Upper lobe of right lung (tissue), 1 donor: ENCODE data around the gene LYL1. TPM values are rescaled to one million over a fixed set of nuclear protein-coding genes. Genes with fewer than 3 reads are reported as not detected.

ENCODE experiments used
- ATAC-seq: fragments of 200-7000 bp; cut with Tn5 transposase; one replicate; pipeline ENCODE4 v1.9.1; 2020; ENCODE audit warnings: mild to moderate bottlenecking, moderate library complexity
- DNase-seq: peaks from one replicate; pipeline ENCODE4 v3.0.0-alpha.2; 2020
- H3K27ac ChIP-seq: fragments of 200-600 bp; one replicate; pipeline ENCODE4 v1.8.0; 2022
- H3K27me3 ChIP-seq: fragments of 200-600 bp; one replicate; pipeline ENCODE4 v1.8.0; 2022; ENCODE audit warnings: mild to moderate bottlenecking
- H3K36me3 ChIP-seq: fragments of 200-600 bp; one replicate; pipeline ENCODE4 v1.8.0; 2022
- H3K4me1 ChIP-seq: fragments of 200-600 bp; one replicate; pipeline ENCODE4 v1.8.0; 2022
- H3K4me3 ChIP-seq: fragments of 200-600 bp; one replicate; pipeline ENCODE4 v1.8.0; 2022; ENCODE audit warnings: mild to moderate bottlenecking
- H3K9me3 ChIP-seq: fragments of 200-600 bp; one replicate; pipeline ENCODE4 v1.8.0; 2022
- intact Hi-C: fragments of 100-400 bp; cut with DNase I; formaldehyde crosslinking; loops from one replicate; pipeline ENCODE4 v1.11.0; 2022
- total RNA-seq: library from RNA; stranded (reverse); fragmentation: NEBNext Ultra II Directional; extraction: Animal tissue kit (Norgen Biotek cat#: 25700); gene quantifications from one replicate; pipeline ENCODE4 v1.2.1, GENCODE V29; 2021
- TF ChIP-seq, protein P1 (sequence below): fragments of 200-600 bp; IDR thresholded peaks from one replicate; pipeline ENCODE4 v1.8.0; 2022; ENCODE audit warnings: antibody characterized with exemption
- donor health status: DM: no; HTN: yes; CAD: no; lungs with severe emphysema.

LYL1 gene
- total RNA-seq, 1 donor from 2014 or later: 21.8 TPM

GRCh38 chr19:13094106-13094504, 8.6 kb downstream of the LYL1 start:
- ATAC-seq (no peak), DNase-seq (no peak)
- no peaks in the 10 kb centered on the region for H3K9me3 ChIP-seq
- H3K36me3 ChIP-seq: peaks cover 14% of the 10 kb centered on the region
- H3K27ac ChIP-seq: peak overlapping the region; percentile 72
- TF ChIP-seq, protein P1, sequence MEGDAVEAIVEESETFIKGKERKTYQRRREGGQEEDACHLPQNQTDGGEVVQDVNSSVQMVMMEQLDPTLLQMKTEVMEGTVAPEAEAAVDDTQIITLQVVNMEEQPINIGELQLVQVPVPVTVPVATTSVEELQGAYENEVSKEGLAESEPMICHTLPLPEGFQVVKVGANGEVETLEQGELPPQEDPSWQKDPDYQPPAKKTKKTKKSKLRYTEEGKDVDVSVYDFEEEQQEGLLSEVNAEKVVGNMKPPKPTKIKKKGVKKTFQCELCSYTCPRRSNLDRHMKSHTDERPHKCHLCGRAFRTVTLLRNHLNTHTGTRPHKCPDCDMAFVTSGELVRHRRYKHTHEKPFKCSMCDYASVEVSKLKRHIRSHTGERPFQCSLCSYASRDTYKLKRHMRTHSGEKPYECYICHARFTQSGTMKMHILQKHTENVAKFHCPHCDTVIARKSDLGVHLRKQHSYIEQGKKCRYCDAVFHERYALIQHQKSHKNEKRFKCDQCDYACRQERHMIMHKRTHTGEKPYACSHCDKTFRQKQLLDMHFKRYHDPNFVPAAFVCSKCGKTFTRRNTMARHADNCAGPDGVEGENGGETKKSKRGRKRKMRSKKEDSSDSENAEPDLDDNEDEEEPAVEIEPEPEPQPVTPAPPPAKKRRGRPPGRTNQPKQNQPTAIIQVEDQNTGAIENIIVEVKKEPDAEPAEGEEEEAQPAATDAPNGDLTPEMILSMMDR: no peak
- no peaks in the 10 kb centered on the region for H3K27me3 ChIP-seq
- intact Hi-C loops: loop anchor here (10.0 kb wide), 2 partner anchors 69 to 119 kb away; no protein-coding TSS in a partner anchor
- no peak overlapping the region for H3K4me3 ChIP-seq
- H3K4me1 ChIP-seq: peaks cover 49% of the 10 kb centered on the region

DNA sequence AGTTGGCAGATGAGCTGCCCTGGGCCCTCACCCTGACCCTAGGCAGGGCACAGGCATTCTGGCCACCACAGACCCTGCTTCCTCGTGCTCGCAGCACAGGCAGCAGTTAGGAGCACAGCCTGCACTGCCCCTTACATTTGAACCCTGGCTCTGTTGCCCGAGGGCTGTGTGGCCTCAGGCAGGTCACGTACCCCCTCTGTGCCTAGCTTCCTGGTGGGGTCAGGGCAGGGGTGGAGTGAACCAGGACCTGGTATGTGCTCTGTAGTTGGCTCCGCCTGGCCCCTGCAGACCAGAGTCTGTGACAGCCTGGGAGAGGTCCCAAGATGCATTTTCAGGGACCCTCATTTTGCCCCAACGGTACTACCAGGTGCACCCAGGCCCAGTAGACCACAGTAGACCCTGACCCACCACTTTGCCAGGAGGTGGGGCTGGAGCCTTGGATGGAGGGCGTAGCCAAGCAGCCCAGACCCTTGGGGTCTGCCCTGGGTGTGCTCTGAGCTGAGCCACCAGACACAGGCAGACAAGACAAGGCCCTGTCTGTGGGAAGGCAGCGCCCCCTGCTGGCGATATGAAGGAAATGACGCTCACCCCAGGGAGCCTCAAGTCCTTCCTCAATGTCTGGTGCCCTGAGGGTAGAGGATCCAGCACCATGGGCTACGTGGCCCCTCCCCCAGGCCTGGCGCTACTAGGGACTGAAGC, 9.1 kb downstream of the LYL1 start:
- Histone ChIP-seq H3K27ac (peak overlapping the region; percentile 72), H3K4me1 (peaks cover 44% of the 10 kb centered on the region), H3K36me3 (peaks cover 14% of the 10 kb centered on the region), H3K27me3 (no peaks in the 10 kb centered on the region), H3K9me3 (no peaks in the 10 kb centered on the region), H3K4me3 (no peak overlapping the region)
- intact Hi-C loops: loop anchor here (10.0 kb wide), 2 partner anchors 69 to 119 kb away; no protein-coding TSS in a partner anchor
- TF ChIP-seq, protein P1: peak; percentile 92
- DNase-seq (peak; percentile 88), ATAC-seq (peak; percentile 80)

DNA sequence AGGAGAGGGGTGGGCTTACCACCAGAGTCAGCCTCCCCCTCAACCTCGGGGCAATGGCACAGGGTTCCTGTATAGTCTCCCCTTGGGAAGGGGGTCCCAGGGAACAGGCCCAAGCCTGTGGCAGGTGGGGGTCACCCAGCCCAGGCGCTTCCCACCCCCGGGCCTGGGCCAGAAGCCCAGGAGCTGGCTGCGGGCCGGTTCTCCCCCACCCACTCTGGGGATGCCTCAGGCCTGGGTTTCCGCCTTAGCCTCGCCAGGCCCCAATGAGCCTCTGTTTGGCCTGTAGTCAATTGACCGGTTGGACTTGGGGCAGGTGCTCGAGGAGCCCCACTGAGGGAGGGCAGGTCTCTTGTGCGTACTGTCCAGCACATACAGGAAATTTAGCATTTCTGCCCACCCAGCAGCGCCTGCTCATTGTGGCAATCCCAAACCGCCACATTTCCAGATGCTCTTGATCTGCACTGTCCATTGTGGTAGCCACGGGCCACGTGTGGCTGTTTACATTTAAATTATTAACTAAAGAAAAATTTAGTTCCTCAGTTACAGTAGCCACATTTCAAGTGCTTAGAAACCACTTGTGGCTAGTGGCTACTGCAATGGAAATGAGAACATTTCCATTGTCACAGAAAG, 9.9 kb downstream of the LYL1 start:
- ATAC-seq: no peak
- H3K4me1 ChIP-seq: peaks cover 39% of the 10 kb centered on the region

DNA sequence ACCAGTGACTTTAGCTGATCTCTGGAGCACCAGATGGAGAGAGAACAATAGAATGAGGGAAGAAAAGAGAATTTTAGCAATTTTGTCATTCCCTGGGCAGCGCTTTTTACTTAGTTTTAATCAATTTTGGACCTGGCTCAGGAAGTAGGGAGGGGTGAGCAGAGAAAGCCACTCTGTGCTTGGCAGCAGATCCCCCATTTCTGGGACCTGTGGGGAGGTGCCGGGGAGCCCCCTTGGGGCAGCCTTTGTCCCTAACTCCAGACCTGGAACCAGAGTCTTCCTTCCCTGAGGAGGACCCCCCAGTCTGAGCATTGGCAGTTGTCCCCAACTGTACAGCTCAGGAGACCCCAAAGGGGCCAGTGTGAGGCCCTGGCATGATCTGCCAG, 10.5 kb downstream of the LYL1 start:
- Histone ChIP-seq H3K36me3 (peaks cover 26% of the 10 kb centered on the region), H3K9me3 (no peaks in the 10 kb centered on the region), H3K27ac (peak overlapping the region; percentile 72), H3K27me3 (no peaks in the 10 kb centered on the region), H3K4me3 (no peak overlapping the region), H3K4me1 (peaks cover 39% of the 10 kb centered on the region)
- DNase-seq (no peak), ATAC-seq (no peak)
- TF ChIP-seq, protein P1: no peak
- intact Hi-C loops: loop anchor here (10.0 kb wide), 2 partner anchors 67 to 117 kb away; no protein-coding TSS in a partner anchor

More for the DNA sequence above, 9.9 kb downstream of the LYL1 start:
- TF ChIP-seq, protein P1: no peak
- DNase-seq: no peak
- Histone ChIP-seq H3K27ac (peak overlapping the region; percentile 72), H3K4me3 (no peak overlapping the region), H3K27me3 (no peaks in the 10 kb centered on the region), H3K36me3 (peaks cover 21% of the 10 kb centered on the region), H3K9me3 (no peaks in the 10 kb centered on the region)
- intact Hi-C loops: loop anchor here (10.0 kb wide), 2 partner anchors 68 to 118 kb away; no protein-coding TSS in a partner anchor

DNA sequence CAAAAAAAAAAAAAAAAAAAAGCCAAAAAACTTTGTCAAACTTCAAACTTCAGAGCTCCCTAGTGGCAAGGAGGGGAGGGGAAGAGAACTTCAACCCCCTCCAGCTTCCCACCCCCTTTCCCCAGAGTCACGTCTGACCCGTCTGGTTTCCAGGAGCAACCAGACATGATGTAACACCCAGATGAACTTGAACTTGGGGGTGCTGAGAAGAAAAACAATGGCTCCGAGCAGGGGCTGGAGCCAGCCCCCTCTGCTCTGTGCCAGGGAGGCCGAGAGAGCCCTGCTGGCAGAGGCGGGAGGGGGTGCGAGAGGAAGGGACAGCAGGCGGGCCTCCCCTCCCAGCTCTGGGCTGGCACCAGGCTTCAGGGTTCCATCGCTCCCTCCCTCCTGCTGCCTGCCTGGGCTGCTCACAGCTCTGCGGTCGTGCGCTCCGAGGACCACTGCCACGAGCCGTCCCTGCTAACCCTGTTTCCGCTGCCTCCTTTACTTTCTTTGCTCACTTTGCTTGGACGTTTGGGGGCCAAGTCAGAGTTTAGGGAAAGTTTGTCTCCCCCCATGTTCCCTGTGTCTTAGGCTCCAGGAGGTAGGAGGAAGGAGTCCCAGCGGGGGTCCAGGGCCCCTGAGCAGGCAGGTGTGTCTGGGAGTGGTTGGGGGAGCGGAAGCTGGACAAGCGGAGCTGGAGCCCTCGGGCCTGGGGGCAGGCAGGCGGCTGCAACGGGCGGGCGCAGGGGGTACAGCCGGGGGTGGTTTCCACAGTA, 11.1 kb downstream of the LYL1 start:
- no peaks in the 10 kb centered on the region for H3K9me3 ChIP-seq
- no peak overlapping the region for H3K4me3 ChIP-seq
- peak; percentile 2 for ATAC-seq
- intact Hi-C loops: loop anchor here (10.0 kb wide), 2 partner anchors 67 to 117 kb away; no protein-coding TSS in a partner anchor
- peaks cover 30% of the 10 kb centered on the region for H3K36me3 ChIP-seq
- H3K4me1 ChIP-seq: peaks cover 39% of the 10 kb centered on the region
- TF ChIP-seq, protein P1: no peak
- peak overlapping the region; percentile 72 for H3K27ac ChIP-seq
- H3K27me3 ChIP-seq: no peaks in the 10 kb centered on the region
- no peak for DNase-seq
